DOHH2 (cell line): ENCODE results near the gene ATAD2B.
A peak's percentile ranks its signal among the peaks of the same experiment; 100 is the strongest.

Source experiments
- H3F3A ChIP-seq: fragments of 200-600 bp; sonication (generic), shearing (Covaris generic); 2 replicates; pipeline ENCODE4 v1.6.0; 2016; ENCODE audit warnings: antibody characterized with exemption, mild to moderate bottlenecking; ENCODE audit not compliant: control insufficient read depth, insufficient read depth
- H3K27ac ChIP-seq: fragments of 200-600 bp; sonication (generic); 2 replicates; pipeline ENCODE4 v1.5.1; 2014; ENCODE audit warnings: low read depth, mild to moderate bottlenecking, low read length, moderate library complexity
- H3K27me3 ChIP-seq: fragments of 200-600 bp; sonication (generic); 2 replicates; pipeline ENCODE4 v1.6.1; 2014; ENCODE audit warnings: mild to moderate bottlenecking, low read length, mixed read lengths; ENCODE audit not compliant: control insufficient read depth
- H3K36me3 ChIP-seq: fragments of 200-600 bp; sonication (generic); 2 replicates; pipeline ENCODE4 v1.6.1; 2014; ENCODE audit warnings: mild to moderate bottlenecking, low read length, moderate library complexity, mixed read lengths; ENCODE audit not compliant: control insufficient read depth
- H3K4me1 ChIP-seq: fragments of 200-600 bp; sonication (generic); 2 replicates; pipeline ENCODE4 v1.6.1; 2014; ENCODE audit warnings: mild to moderate bottlenecking, low read length, mixed read lengths; ENCODE audit not compliant: control insufficient read depth
- H3K4me2 ChIP-seq: fragments of 200-600 bp; sonication (generic); 2 replicates; pipeline ENCODE4 v1.6.0; 2014; ENCODE audit warnings: mild to moderate bottlenecking, low read length, moderate library complexity
- H3K4me3 ChIP-seq: fragments of 200-600 bp; sonication (generic); 2 replicates; pipeline ENCODE4 v1.5.1; 2014; ENCODE audit warnings: mild to moderate bottlenecking, low read length, mixed read lengths
- H3K79me2 ChIP-seq: fragments of 200-600 bp; sonication (generic); 2 replicates; pipeline ENCODE4 v1.6.1; 2014; ENCODE audit warnings: mild to moderate bottlenecking, low read length, mixed read lengths; ENCODE audit not compliant: control insufficient read depth
- H3K9me2 ChIP-seq: fragments of 200-600 bp; sonication (generic); replicated peaks from 2 replicates; pipeline ENCODE4 v1.6.1; 2014; ENCODE audit warnings: mild to moderate bottlenecking, low read length, mixed read lengths; ENCODE audit not compliant: control insufficient read depth
- H3K9me3 ChIP-seq: fragments of 200-600 bp; sonication (generic); 2 replicates; pipeline ENCODE4 v1.6.1; 2014; ENCODE audit warnings: antibody characterized with exemption, low read length, mixed read lengths; ENCODE audit not compliant: control insufficient read depth, insufficient read depth
- H4K20me1 ChIP-seq: fragments of 200-600 bp; sonication (generic); 2 replicates; pipeline ENCODE4 v1.6.0; 2014; ENCODE audit warnings: low read depth, mild to moderate bottlenecking, antibody characterized with exemption, low read length, moderate library complexity; ENCODE audit not compliant: control insufficient read depth, insufficient read depth
- EZH2phosphoT487 ChIP-seq: fragments of 200-600 bp; sonication (generic); IDR thresholded peaks from 2 replicates; pipeline ENCODE4 v1.6.1; 2017; ENCODE audit warnings: borderline replicate concordance, mild to moderate bottlenecking, antibody characterized with exemption, low read length, moderate library complexity, mixed read lengths
- TF ChIP-seq, protein P1 (sequence below): fragments of 200-600 bp; sonication (generic); IDR thresholded peaks from one replicate; pipeline ENCODE4 v1.5.1; 2014; ENCODE audit warnings: antibody characterized with exemption, mild to moderate bottlenecking, low read depth, low read length; ENCODE audit not compliant: poor library complexity, severe bottlenecking

The ATAD2B gene

DNA sequence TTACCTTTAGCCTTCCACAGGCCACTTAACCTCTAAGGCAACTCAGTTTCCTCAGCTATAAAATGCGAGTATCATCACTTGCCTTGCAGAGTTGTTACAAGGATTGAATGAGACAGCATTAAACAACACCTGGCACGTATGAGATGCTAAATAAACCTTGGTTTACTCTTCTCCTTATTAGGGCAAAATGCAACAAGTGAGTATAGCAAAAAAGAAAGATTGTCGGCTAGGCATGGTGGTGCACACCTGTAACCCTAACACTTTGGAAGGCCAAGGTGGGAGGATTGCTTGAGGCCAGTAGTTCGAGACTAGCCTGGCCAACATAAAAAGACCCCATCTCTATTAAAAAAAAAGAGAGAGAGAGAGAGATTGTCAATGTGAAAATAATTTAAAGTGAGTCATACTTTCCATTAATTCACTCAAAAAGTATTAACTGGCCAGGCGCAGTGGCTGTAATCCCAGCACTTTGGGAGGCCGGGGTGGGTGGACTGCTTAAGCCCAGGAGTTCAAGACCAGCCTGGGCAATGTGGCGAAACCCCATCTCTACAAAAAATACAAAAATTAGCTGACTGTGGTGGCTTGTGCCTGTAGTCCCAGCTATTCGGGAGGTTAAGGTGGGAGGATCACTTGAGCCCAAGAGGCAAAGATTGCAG, 8.0 kb downstream of the ATAD2B start:
- H3K4me2 ChIP-seq, result no peak overlapping the region
- H3K36me3 ChIP-seq, result no peaks in the 10 kb centered on the region
- no peaks in the 10 kb centered on the region for H3K27me3 ChIP-seq
- H4K20me1 ChIP-seq, result peaks cover 5% of the 10 kb centered on the region; the same call in 1 of the 2 replicates
- no peaks in the 10 kb centered on the region for H3K9me3 ChIP-seq
- TF ChIP-seq, protein P1, sequence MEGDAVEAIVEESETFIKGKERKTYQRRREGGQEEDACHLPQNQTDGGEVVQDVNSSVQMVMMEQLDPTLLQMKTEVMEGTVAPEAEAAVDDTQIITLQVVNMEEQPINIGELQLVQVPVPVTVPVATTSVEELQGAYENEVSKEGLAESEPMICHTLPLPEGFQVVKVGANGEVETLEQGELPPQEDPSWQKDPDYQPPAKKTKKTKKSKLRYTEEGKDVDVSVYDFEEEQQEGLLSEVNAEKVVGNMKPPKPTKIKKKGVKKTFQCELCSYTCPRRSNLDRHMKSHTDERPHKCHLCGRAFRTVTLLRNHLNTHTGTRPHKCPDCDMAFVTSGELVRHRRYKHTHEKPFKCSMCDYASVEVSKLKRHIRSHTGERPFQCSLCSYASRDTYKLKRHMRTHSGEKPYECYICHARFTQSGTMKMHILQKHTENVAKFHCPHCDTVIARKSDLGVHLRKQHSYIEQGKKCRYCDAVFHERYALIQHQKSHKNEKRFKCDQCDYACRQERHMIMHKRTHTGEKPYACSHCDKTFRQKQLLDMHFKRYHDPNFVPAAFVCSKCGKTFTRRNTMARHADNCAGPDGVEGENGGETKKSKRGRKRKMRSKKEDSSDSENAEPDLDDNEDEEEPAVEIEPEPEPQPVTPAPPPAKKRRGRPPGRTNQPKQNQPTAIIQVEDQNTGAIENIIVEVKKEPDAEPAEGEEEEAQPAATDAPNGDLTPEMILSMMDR, result no peak
- no peak for TF ChIP-seq EZH2phosphoT487
- no peak overlapping the region for H3K4me3 ChIP-seq
- H3K79me2 ChIP-seq, result peaks cover 99% of the 10 kb centered on the region
- H3K4me1 ChIP-seq, result peaks cover 53% of the 10 kb centered on the region
- no peaks in the 10 kb centered on the region for H3F3A ChIP-seq
- no peaks in the 10 kb centered on the region for H3K9me2 ChIP-seq
- no peak overlapping the region for H3K27ac ChIP-seq

DNA sequence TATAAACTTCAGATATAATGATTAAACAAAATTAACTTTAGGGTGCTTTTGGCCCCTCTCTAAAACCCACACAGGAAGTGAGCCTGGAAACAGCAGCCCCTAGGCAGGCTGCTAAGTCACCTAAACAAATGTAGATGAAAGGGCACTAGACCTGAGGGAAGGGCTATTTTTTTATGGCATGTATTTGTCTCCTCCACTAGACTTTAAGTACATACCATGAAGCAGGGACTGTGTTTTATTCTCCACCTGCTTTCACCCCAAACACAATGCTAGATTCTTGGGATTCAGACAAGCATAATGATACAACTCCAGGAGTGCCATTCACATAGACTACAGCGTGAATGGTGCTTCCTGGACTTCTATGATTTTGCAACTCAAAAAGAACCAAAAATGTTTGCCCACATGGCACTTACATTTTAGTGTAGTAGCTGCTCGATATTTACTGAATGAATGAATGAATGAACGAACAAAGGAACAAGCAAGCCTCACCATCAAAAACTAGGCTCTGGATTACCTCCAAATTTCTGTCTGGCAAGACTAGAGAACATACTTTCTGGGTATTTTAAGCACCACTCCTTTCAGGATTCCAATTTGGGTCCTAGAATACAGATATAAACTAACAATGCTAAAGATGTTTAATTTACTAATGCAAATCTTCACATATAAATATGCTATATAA, 10.1 kb downstream of the ATAD2B start:
- peak overlapping the region; percentile 29 for H3K4me3 ChIP-seq
- H3K27ac ChIP-seq, result no peak overlapping the region
- no peaks in the 10 kb centered on the region for H3K9me2 ChIP-seq
- TF ChIP-seq EZH2phosphoT487, result no peak
- TF ChIP-seq, protein P1, result no peak
- no peaks in the 10 kb centered on the region for H3K9me3 ChIP-seq
- H3K36me3 ChIP-seq, result no peaks in the 10 kb centered on the region
- H3K4me1 ChIP-seq, result peaks cover 34% of the 10 kb centered on the region
- H3K27me3 ChIP-seq, result no peaks in the 10 kb centered on the region
- H4K20me1 ChIP-seq, result no peaks in the 10 kb centered on the region
- no peaks in the 10 kb centered on the region for H3F3A ChIP-seq
- peak overlapping the region; percentile 49 for H3K4me2 ChIP-seq
- peaks cover 98% of the 10 kb centered on the region for H3K79me2 ChIP-seq

DNA sequence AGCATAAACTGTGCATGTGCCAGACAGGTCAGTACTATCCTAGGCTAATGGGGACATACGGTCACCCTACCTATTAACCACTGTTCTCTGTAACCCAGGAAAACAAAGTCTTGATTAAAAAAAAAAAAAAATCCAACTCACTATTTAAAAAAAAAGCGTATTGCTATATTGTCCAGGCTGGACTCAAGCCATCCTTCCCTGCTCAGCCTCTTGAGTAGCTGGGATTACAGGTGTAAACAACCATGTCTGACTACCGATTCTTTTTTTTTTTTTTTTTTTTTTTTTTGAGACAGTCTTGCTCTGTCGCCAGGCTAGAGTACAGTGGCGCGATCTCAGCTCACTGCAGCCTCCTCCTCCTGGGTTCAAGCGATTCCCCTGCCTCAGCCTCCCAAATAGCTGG, 11.6 kb downstream of the ATAD2B start:
- Histone ChIP-seq H4K20me1 (no peaks in the 10 kb centered on the region), H3F3A (no peaks in the 10 kb centered on the region), H3K4me1 (peaks cover 26% of the 10 kb centered on the region), H3K27ac (no peak overlapping the region), H3K4me2 (no peak overlapping the region), H3K9me3 (no peaks in the 10 kb centered on the region), H3K36me3 (no peaks in the 10 kb centered on the region), H3K9me2 (no peaks in the 10 kb centered on the region), H3K27me3 (no peaks in the 10 kb centered on the region), H3K4me3 (no peak overlapping the region), H3K79me2 (peaks cover 94% of the 10 kb centered on the region)
- no peak for TF ChIP-seq EZH2phosphoT487
- TF ChIP-seq, protein P1, result no peak
